GM18907 (cell line): ENCODE results near the gene ADGRA3.
"Not testable (repeated sequence)": the region's sequence is repeated elsewhere in the genome, so short reads cannot be mapped to it uniquely, and the experiment has no call there.

Experiments used
- ATAC-seq: cut with Tn5 transposase; IDR thresholded peaks from one replicate; pipeline ENCODE4 v1.9.1; 2021; ENCODE audit warnings: mild to moderate bottlenecking, moderate library complexity; ENCODE audit not compliant: unreplicated experiment

Gene ADGRA3

DNA sequence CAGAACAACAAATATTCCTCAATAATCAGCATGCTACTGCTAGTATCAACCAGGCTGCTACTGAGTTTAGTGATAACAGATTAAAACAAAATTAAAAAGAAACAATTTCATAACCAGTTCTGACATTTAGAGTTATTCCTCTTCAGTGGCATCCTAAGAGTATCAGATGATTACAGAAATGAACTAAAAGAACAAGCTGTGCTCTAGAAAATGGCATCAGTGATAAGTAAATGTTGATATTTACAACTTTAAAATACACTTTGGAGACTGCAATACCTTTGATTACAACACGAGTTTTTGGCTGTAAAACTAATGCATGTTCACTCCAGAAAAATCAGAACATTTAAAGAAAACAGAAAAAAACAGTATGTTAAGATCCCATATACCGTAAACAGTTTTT, 72.9 kb downstream of the ADGRA3 start:
- ATAC-seq = no peak

DNA sequence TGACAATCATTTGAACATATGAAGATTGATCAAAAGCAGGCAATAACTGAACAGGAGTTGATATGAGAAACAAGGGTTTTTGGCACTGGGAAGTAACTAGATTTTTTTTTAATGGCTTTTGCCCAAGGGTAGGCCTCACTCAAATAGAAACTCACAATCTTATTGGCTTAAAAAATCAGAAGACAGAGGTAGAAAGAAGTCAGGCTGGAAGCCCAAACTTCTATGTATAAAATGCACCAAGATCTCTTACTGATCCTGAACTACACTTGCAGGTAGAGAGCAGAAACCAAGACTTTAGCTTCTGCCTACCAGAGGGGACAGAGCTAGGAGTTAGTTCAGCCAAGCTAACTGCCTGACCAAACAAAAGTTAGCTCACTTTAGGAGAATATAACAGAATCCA, 74.9 kb downstream of the ADGRA3 start:
- ATAC-seq = no peak

DNA sequence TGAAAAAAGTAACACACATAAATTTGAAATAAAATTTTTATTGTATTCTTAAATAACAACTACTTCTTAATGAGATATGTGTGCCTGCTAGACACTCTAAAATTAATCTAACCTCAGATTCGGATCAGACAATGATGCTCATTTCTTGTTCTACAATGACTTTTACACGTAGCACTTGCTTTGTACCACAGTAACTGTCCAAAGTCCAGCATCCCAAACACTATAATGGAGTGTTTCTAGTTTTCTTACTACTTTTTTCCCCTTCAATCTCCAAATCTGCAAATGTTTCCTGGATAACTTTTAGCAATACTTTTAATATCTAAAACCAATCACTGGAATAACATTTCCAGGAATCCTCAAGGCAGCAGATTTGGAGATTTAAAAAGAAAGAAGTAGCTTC, 75.9 kb downstream of the ADGRA3 start:
- no peak for ATAC-seq

DNA sequence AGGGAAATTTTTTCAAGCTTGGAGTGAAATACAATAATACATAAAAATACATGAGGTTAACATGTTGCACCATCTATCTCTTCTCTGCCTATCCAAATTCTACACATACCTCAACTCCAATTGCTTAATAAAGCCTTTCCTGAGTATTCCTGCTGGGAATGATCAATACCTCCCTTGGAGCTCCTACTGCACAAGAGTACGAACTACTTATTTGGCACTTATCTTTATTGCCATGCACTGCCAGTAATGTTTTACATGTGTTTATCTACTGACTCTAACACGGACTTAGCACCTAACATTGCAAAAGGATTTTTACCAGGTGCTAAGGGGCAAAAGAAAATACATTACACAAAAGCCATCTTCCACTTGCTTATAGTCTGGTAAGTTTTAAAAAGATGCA, 80.2 kb downstream of the ADGRA3 start:
- ATAC-seq = no peak

DNA sequence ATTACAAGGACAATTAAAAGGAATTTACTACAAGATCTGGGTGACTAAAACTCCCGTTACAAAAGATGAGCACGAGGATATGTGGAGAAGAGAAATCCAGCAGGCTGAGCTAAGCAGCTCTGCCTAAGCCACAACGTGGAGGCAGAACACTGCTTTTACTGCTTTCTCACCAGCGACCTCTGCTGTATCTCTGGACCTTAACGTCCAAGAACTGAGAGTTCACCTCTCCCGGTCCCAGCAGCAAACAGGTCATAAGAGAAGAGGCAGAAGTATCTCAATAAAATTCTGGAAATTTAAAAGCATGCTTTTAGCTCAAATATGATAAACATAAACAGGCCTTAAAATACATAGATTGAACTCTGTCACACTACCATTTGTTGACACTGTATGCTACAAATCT, 81.0 kb downstream of the ADGRA3 start:
- no peak for ATAC-seq

DNA sequence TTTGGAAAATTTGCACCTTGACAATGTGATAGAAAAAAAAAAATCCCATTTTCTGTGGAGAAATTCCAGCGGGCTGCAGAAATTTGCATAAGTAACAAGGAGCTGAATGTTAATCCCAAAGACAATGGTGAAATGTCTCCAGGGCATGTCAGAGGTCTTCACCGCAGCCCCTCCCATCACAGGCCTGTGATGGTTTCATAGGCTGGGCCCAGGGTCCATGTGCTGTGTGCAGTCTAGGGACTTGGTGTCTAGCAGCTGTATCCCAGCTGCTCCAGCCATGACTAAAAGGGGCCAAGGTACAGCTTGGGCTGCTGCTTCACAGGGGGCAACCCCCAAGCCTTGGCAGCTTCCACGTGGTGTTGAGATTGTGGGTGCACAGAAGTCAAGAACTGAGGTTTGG, 85.2 kb downstream of the ADGRA3 start:
- no peak for ATAC-seq

DNA sequence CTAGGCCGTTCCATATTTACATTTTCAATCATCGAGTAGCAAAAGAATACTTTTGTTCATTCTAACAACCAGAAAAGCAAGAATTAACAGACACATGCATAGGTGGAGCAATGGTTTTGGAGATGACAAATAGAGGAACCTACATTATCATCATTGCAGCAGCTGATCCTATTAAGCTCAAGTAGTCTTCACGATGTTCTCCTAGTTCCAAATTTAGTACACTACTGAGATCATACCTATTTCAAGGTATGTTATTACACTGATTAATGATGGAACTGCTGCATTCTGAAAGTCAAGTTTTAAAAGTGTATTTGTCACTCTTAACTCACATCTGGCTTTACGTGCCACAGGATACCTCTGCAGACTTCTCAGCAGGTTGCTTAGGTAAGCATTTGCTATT, 87.4 kb downstream of the ADGRA3 start:
- no peak for ATAC-seq

DNA sequence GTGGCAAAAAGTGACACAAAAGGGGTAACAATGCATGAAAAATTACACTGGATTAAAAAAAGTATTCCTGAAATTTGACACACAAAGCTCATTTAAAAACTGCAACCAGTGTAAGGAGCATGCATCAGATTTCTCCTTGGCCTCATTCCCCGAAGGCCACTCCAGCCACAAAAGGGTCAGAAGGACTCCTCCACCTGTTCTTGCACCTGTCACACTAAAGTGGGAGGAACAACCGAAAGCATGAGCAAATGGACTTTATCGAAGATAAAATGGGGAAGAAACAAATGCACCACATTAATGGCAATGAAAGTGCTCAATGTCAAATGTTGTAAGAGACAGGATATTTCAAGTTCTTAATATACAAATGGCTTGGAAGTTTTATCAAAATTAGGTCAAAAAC, 88.2 kb downstream of the ADGRA3 start:
- ATAC-seq = no peak

DNA sequence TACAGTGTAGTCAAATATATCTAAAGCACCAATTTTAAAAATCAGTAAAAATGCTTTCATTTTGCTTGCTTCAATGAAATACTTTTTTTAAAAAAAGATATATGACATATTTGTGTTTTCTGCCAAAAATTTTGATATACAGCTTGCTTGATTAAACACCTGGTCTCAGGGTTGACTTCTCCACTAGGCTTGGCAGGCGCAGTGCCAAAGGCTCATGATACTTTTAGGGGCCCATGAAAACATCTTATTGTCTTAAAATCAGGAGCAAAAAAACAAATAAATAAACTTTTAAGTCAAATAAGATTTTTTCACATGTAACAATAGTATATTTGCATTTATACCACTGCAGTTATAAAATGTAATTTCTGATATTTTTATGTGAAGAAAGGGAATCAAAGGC, 95.6 kb downstream of the ADGRA3 start:
- ATAC-seq = no peak

DNA sequence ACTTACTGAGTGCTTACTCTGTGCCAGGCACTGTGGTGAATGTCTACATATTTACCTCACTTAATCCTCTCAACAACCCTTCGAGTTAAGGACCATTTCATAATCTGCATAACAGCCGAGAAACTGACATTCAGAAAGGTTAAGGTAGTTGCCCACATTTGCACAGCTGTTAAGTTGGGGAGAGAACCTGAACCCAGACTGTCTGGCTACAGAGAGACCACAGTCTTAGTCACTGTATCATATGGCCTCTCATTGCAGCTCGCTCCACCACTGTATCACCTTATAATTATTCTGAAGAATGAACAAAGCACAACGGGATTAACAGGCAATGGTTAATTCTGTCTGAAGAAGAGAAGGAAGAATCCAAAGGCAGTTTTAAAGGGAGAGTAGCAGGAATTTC, 98.5 kb downstream of the ADGRA3 start:
- no peak for ATAC-seq

DNA sequence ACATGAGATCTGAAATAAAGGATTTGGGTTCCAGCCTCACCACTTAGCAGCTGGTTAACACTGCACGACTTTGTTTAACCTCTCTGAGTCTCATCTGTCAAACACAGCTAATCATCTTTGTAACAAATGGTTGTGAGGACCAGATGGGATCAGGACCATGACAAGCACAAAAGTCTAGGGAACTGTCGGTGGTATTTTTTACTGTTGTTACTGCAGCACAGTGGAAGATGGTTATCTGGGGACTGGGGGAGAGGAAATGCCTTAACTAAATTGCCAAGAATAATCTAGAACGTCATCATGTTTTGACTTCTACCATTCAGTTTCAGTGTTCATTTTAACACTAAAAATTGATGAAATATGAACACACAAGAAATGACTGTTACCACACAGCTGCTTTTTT, 99.5 kb downstream of the ADGRA3 start:
- no peak for ATAC-seq

DNA sequence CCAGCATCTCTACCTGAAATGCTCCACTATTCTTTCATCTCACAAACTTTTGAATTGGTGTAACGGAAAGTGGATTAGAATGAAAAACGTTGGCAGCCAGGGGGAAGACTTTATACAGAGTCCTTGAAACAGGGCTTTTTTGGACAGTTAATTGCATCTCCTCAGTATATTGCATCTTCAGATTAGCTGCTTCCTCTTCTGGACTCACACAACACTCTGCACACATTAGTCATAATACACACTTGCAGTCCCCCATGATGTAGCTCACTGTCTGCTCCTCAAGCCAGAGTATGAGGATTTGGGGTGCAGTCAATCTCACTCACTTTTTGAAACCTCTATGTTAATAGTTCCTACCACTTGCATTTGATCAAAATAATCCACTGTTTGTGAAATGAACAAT, 101.0 kb downstream of the ADGRA3 start:
- ATAC-seq = no peak

DNA sequence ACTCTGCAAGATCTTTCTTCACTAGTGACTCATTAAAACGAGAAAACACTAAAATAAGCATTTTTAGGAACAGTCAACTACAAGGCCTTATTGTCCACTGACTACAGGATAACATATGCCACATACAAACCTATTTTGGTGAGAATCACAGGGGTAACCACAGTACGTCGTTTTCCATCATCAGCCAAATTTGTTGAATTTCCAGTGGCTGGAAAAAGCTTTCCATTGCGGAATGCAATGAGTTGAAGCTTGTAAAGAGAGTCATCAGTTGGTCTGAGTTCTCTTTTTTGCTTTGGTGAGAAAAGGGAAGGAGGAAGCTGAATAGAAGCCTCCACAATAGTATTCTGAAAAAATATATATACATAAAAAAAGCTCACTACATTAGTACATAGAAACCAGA, 102.4 kb downstream of the ADGRA3 start:
- no peak for ATAC-seq

DNA sequence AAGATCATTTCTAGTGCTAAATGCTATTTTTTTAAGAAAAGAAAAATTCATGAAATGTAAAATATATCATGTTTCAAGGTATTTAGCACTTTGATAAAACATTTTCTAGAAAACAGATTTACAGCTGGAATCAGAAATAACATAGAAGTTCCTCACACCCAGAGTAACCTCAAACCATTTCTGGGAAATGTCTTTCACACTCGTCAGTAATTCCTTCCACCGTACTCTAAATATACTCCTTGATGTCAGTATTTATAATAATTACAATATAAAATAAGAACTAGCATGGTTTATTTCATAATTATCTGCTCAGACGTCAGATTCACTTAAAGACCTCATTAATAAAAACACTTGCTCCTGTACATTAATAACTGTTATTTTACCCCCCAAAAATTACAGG, 103.9 kb downstream of the ADGRA3 start:
- no peak for ATAC-seq

DNA sequence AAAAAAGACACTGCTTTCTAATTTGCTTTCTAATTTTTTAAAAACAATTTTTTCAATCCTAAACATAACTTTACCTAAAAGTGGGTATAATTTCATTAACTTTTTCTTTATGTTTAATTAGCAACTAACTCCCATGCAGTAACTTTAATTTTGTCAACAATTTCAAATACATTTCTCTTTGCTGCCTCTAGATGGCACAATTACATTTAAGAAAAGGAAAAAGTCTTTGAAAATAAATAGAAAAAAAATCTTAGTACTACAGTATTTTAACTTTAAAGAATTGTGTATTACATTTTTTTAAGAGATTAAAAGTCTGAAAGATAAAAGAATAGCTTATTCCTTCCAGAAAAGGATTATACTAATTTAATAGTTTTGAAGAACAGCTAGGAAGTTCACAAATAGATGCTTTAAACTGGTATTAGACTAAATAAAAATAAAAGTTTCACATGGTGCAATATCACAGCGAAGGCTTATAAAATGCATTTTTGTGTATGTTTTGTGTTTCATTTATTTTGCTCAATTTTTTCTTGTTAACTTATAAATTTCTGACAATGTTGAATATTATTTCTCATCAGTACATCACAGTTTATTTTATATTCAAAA, 105.1 kb downstream of the ADGRA3 start:
- no peak for ATAC-seq

DNA sequence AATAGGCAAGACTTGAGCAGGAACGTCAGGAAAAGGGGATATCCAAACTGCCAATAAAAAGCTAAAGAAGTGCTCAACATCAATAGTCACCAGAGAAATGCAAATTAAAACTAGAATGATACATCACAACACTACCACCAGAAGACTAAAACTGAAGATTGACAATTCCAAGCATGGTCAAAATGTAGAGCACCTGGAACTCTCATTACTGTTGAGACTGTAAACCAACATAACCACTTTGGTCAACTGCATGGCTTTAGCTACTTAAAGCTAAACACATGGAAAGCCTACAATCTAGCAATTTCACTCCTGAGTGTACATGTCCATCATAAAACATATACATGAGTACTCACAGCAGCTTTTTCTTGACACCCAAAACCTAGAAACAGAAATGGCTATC, 107.4 kb downstream of the ADGRA3 start:
- ATAC-seq = no peak

DNA sequence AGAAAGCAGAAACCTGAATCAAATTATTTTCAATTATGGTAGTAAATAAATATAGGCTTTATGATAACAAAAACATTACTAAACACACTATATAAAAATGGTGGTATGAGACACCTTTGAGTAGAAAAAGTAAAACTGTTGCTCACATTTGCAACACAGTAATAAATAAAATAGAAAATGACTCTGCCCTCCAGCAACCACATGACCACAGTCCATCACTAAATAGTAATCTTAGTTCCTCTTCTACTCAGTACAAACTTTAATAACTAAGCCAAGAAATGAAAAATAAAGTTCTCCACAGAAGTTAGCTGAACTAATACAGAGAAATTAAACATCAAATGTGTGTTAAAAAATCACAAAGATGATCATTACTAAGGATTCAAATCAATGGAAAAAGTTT, 108.5 kb downstream of the ADGRA3 start:
- peak; percentile 79 for ATAC-seq

DNA sequence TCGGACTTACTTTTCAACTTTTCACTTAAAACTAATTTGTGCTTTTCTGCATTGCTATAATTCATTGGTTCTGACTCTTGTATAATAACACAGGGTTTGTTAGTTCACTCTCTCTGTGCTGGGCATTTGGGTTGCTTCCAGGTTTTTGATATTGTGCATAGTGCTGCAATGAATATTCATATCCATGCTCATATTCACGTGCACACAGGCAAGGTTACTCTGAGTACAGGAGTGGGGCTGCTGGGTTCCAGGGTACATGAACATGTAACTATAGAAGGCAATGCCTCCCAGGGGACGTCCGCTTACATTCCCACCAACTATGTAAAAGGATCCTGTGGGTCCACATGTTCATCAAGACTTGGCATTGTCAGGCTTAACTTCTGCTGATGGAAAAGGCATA, 117.2 kb downstream of the ADGRA3 start:
- no peak for ATAC-seq

DNA sequence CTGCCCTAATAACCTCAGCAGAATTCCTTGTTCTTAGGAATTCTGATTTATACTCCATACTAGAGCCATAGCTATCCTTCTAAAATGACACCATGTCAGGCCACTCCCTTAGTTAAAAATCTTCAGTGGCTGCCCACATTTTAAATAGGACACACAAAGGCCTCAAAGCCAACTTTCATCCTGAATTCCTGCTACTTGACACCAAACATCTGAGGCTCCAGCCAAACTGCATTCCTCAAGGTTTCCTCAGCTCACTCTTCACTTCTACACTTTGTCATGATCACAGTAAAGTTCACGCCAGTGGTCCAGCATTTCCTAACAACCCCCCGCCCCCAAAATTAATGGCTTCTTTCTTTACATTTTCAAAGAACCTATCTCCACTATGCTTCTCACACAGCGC, 124.3 kb downstream of the ADGRA3 start:
- ATAC-seq = no peak

DNA sequence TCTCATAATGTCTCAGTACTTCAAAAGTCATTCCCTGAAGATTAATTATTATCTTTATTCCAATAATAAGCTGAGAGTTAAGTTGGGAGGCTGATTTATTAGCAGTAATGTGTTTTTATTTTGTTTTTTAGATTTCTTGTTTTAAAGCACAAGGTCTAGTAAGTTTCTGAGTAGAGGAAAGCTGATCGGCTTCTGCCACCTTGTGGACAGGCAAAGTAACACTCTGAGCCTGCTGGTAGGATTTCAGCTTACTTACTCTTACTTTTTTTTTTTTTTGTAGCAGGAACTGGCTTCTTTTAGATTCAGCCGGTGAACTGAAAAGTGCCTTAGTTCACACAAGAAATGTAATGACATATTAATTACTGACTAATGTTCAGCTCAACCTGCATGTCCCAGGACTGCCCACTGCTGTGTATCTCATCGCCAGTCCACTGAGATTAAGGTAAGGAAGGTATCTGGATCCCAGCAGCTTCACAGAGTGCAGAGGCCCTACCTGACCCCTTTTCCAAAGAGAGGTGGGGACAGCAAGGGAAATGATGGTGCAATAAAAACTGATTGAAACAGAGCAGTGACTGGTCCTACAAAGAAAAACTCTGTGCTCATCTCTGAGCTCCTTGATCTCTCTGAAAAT, 126.5 kb downstream of the ADGRA3 start:
- ATAC-seq = peak; percentile 86

DNA sequence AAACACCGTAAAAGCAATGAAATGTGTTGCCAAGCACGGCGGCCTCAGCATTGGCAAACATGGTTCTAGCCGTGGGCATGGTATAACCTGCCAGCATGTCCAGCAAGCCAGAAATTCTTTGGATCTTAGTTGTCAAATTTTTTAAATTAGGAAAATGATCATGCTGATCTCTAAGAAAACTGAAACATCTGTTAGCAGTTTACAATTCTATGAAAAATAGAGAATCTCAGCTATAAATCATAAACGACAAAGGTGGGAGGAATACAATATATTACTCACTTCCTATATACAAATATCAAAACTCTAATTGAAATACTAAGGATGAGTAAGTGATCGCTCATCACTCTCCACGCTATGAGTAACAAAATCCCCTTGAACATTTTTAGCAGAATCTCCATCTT, 130.3 kb downstream of the ADGRA3 start:
- ATAC-seq = no peak

DNA sequence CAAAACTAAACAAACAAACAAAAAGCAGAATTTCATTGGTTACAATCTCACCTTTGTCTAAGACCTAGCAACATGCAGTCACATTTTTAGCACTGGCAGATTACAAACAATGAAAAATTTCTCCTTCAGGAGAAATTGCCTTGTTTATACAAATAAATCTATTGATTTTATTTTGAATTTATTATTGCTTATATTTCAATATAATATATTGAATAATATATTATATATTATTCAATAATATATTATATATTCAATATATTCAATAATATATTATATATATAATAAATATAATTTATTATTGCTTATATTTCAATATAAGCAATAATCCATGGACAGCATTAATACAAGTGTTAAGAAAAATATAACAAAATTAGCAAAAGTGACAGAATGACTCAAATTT, 131.7 kb downstream of the ADGRA3 start:
- no peak for ATAC-seq

DNA sequence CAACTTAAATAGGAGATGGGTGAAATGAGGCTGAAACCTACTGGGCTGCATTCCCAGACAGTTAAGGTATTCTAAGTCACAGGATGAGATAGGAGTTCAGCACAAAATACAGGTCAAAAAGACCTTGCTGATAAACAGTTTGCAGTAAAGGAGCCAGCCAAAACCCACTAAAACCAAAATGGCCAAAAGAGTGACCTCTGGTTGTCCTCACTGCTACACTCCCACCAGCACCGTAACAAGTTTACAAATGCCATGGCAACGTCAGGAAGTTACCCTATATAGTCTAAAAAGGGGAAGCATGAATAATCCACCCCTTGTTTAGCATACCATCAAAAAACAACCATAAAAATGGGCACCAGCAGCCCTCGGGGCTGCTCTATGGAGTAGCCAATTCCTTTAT, 133.7 kb downstream of the ADGRA3 start:
- ATAC-seq = not testable (repeated sequence)
